GM12892 (cell line): ENCODE data around the gene CASTOR2. TPM values are rescaled to one million over a fixed set of nuclear protein-coding genes. Genes with fewer than 3 reads are reported as not detected.
"Not testable (repeated sequence)": the region's sequence is repeated elsewhere in the genome, so short reads cannot be mapped to it uniquely, and the experiment has no call there.

ENCODE experiments used
- DNase-seq: peaks from one replicate; pipeline ENCODE4 v3.0.0; 2011; ENCODE audit not compliant: insufficient read length
- FAIRE-seq: peaks from 2 replicates; lab custom pipeline; 2011; peaks lifted over from hg19 to GRCh38; lab: Jason Lieb, UNC
- polyA plus RNA-seq: library from polyadenylated mRNA; unstranded; fragments of >200 nt; gene quantifications from one replicate; pipeline ENCODE4 v1.2.1, GENCODE V29; 2012; ENCODE audit warnings: missing spikeins, inconsistent platforms; ENCODE audit not compliant: missing spikeins

CASTOR2 gene
- 0.23 TPM for polyA plus RNA-seq

GRCh38 chr7:74964511-74965119 is at the start of gene CASTOR2:
Gene CASTOR2, plus strand, starts transcription at chr7:74964705. Its CDS starts 281 bp downstream, at chr7:74964986.
- FAIRE-seq, DNase-seq: not testable (repeated sequence)

GRCh38 chr7:74922321-74922890 is 42.1 kb upstream of the CASTOR2 start:
- not testable (repeated sequence) for DNase-seq, FAIRE-seq

DNA sequence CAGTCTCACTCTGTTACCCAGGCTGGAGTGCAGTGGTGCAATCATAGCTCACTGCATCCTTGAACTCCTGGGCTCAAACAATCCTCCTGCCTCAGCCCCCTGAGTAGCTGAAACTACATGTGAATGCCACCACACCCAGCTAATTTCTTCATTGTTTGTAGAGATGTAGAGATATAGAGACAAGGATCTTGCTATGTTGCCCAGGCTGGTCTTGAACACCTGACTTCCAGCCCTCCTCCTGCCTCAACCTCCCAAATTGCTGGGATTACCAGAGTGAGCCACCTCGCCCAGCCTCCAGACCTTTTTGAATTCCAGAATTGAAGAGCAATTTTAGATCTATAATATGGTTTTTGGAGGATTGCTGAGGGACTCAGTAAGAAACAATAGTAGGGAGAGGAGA is 40.9 kb upstream of the CASTOR2 start:
- DNase-seq, FAIRE-seq: not testable (repeated sequence)

- not testable (repeated sequence) for DNase-seq, FAIRE-seq
These were observed 37.5 kb upstream of the CASTOR2 start for GRCh38 chr7:74926968-74927367.

DNA sequence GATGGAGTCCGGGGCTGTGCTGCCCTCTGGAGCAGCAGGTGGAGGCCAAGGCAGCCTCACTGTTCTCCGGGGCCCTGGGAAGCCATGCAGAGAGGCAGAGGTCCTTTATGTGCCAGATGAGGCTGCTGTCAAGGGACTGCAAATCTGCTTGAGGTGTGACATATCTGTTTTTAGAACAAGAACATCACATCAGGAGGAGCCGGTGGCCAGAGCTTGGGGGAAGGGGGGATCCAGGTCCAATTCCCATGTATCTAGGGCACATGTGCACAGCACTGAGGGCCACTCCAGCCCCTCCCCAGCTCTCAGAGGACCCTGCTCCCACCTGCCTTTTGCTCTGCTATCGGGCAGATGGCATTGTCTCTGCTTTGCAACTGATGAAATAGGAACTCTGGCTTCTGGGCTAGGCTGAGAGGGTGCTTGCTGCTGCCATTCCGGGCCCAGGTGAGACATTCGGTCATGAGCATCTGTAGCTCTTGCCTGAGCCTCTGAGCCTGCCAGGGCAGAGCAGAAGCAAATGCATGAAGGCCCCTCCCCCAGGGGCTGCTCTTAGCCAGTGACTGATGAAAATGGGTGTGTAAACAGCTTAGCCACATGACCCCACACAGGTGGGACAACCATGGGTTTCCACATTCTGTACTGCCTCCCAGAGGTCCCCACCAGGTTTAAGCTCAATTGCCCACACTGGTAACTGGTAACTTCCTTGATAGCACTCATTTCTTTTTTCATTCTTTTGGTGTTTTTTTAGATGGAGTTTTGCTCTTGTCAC is 32.8 kb upstream of the CASTOR2 start:
- not testable (repeated sequence) for DNase-seq, FAIRE-seq

GRCh38 chr7:74939429-74939828 is 25.1 kb upstream of the CASTOR2 start:
- DNase-seq, FAIRE-seq: not testable (repeated sequence)

- not testable (repeated sequence) for FAIRE-seq, DNase-seq
These were observed 23.0 kb upstream of the CASTOR2 start for GRCh38 chr7:74941302-74942069.

DNA sequence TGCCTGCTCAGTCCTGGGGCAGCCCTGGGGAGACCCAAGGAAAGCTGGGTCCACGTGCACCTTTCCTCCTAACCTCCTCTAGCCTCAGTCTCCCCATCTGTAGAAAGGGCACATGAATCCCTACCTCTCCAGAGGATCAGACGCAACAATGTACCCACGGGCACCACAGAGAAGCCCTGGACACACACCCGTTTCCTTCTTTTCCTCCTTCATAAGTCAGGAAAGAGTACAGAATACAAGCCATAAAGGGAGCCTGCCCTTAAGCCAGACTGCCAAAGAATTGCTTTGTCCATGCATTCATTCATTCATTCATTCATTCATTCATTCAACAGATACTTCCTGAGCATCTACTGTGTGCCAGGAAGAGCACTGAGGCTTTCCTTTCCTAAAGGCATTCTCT is 20.6 kb upstream of the CASTOR2 start:
- FAIRE-seq, DNase-seq: not testable (repeated sequence)

GRCh38 chr7:74947741-74948140 is 16.8 kb upstream of the CASTOR2 start:
- DNase-seq, FAIRE-seq: not testable (repeated sequence)

DNA sequence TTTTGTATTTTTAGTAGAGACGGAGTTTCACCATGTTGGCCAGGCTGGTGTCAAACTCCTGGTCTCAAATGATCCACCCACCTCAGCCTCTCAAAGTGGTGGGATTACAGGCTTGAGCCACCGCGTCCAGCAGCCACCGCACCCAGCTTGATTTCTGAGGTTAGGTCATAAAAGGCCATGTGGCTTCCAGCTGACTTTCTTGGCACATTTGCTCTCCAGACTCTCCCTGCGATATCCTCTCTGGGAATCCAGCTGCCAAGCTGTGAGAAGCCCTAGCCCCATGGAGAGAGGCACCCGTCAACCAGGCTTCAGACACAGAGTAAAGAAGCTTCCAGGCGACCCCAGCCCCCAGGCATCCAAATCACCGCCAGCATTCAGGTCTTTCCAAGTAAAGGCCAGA is 10.7 kb upstream of the CASTOR2 start:
- FAIRE-seq, DNase-seq: not testable (repeated sequence)

DNA sequence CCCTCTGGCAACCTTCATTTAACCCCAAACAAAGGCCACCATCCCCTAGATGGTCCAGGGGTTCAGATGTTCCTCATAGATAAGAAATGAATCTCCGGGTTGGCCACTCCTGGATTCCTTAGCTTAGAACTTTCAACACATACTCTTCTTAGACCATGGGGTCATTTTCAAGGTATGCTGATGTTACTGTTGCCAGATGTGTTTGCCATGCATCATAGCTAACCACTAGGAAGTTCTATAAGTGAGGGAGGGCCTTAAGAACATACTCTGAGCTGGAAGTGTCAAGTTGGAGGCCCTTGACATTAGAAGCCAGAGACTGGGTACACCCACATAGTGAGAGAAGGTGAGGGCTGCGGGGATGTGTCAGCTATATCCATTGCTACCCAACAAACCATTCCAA is 6.2 kb upstream of the CASTOR2 start:
- FAIRE-seq, DNase-seq: not testable (repeated sequence)

DNA sequence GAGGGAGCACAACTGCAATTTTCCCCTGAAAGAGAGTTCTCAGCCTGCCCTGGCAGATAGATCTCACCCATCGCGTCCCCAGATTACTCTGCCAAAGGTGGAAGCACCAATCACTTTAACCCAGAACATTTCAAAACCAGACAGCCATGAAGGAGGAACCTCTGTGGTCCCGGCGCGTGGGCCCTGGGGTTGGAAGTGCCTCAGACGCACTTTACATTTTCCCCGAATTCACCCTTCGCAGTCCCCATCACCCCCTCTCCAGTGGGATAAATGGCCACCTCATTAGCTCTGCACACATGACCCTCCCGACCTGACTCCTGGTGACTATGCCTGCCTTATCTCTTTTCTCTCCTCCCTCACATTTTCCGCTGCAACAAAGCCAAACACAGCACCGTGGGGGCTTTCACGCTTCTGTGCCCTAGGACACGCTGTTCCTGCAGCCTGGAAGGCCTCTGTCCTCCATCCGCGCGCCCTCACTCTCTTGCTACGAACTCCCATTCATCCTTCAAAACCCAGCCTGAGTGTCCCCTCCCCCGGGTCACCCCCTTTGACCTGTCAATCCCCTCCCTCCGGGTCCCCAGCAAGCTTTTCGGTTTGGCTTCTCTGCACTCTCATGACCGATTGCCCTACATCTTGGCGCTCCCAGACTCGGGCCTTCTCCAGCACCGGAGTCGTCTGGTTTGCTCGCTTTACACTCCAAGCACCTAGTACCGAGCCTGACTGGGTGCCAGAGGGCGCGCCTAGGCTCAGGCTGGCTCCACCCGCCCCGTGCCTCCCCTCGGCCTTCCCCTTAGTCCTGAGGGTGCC is 598 bp upstream of the CASTOR2 start:
- not testable (repeated sequence) for FAIRE-seq, DNase-seq

DNA sequence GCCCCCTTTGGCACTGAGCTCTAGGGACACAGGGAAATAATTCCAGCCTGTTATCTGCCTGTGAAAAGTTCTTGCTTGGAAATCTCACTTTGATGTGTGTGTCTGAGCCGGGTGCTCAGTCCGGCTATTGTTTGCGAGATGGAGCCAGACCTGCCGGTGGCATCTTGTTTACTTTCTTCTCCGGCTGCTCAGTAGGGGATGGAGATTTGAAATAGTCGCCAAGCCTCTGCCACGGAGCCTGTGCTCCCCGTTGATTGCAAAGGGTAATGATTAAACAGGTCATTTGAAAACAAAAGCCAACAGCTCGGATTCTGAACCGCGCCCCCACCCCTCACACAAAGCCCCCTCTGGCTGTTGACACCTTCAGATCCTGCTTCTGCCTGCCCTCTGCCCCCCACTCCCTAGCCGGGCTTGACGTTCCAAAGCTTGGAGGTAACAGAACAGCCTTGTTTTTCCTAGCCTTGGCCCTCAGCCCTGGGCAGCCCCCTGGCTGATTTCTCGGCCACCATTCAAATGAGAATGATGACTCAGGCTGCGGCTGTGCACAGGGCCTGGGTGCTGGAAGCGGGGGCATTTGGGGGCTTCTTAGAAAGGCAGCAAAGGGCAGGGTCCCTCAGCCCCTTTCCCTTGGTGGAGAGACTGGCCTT is 1.8 kb downstream of the CASTOR2 start:
- not testable (repeated sequence) for DNase-seq, FAIRE-seq

DNA sequence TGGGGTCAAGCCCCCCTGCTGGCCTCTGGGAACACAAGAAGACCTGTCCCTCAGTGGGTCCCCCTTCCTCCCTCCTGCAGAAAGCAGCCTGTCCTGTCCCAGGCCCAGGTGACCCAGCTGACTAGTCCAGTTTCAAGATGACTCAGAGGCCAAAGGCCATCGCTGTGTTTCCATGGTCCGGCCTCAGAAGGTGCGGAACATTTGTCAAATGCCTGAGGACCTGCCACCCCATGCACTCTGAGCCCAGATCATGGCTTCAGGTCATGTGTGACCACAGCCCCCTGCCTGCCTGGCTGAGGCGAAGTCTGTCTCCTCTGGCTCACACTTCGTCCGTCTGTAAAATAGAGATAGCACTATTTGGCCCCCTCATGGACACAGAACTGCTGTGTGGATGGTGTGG is 2.4 kb downstream of the CASTOR2 start:
- not testable (repeated sequence) for DNase-seq, FAIRE-seq

GRCh38 chr7:74971431-74971830 is 6.9 kb downstream of the CASTOR2 start:
- FAIRE-seq, DNase-seq: not testable (repeated sequence)

- not testable (repeated sequence) for DNase-seq, FAIRE-seq
These were observed 7.9 kb downstream of the CASTOR2 start for GRCh38 chr7:74972377-74972776.

- DNase-seq, FAIRE-seq: not testable (repeated sequence)
These were observed 11.5 kb downstream of the CASTOR2 start for GRCh38 chr7:74975959-74976358.

DNA sequence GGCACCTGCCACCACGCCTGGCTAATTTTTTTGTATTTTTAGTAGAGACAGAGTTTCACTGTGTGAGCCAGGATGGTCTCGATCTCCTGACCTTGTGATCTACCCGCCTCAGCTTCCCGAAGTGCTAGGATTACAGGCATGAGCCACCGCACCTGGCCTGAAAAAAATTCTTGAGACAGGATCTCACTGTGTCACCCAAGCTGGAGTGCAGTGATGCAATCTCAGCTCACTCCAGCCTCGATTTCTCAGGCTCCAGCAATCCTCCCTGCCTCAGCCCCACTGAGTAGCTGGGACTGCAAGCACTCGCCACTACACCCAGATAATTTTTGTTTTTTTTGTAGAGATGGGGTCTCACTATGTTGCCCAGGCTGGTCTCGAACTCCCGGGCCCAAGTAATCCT is 13.0 kb downstream of the CASTOR2 start:
- not testable (repeated sequence) for DNase-seq, FAIRE-seq
